Measurements from ENCODE around the gene SEZ6L.

DNA sequence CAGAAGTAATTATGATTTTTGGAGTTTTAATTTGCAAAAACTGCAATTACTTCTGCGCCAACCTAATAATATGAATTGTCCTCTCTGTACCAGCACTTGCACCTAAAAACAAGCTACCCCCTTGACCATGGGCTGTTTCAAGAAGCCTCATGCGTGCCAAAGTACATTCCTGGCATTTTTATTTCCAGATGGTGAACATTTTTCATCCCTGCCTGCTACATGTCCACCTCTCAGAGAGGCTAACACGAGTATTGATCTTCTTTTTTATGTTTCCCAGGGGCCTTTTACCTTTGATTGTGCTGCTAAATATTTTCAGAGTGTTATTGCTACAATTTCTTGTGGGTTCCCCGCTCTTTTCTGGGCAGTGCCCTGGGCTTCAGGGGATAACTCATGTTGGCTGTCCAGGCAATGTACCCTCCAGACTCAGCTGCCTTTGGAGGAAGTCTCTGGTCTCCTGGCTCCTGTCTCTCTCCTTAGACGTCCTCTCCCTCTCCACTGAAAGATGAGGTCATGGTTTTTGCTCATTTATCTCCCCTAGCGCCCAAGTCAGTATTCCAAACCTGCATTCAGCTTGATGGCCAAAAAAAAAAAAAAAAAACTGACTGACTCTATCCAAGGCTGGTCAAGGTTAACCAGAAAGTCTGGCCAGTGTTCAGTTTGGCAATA is 173.6 kb downstream of the SEZ6L start:
- TF ChIP-seq EP300 (IDR thresholded peaks at IDR 0.05) (no peak), POLR2A (IDR thresholded peaks at IDR 0.05) (no peak)
- TF ChIP-seq, protein P1, sequence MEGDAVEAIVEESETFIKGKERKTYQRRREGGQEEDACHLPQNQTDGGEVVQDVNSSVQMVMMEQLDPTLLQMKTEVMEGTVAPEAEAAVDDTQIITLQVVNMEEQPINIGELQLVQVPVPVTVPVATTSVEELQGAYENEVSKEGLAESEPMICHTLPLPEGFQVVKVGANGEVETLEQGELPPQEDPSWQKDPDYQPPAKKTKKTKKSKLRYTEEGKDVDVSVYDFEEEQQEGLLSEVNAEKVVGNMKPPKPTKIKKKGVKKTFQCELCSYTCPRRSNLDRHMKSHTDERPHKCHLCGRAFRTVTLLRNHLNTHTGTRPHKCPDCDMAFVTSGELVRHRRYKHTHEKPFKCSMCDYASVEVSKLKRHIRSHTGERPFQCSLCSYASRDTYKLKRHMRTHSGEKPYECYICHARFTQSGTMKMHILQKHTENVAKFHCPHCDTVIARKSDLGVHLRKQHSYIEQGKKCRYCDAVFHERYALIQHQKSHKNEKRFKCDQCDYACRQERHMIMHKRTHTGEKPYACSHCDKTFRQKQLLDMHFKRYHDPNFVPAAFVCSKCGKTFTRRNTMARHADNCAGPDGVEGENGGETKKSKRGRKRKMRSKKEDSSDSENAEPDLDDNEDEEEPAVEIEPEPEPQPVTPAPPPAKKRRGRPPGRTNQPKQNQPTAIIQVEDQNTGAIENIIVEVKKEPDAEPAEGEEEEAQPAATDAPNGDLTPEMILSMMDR (IDR thresholded peaks at IDR 0.05), result no peak
